Right renal pelvis (tissue), 4 donors: ENCODE measurements around the gene ZBTB24. TPM values are rescaled to one million over a fixed set of nuclear protein-coding genes. Genes with fewer than 3 reads are reported as not detected.
A peak's percentile ranks its signal among the peaks of the same experiment; 100 is the strongest.

ENCODE experiments used
- DNase-seq, 4 donors: peaks; one replicate each; pipeline ENCODE4 v3.0.0-alpha.2; 2013; ENCODE audit warnings: low read depth in 4 of 4, low spot score in 3 of 4, missing footprints in 1 of 4
- polyA plus RNA-seq, 4 donors: library from polyadenylated mRNA; unstranded; fragments of 120-200 nt; gene quantifications; one replicate each; pipeline ENCODE4 v1.2.1, GENCODE V29; 2013; ENCODE audit not compliant: insufficient read length in 4 of 4

Gene ZBTB24
- polyA plus RNA-seq, 4 donors, result 14.6 to 17.9 (median 15.6) TPM

GRCh38 chr6:109434456-109434855 lies 48.6 kb downstream of the ZBTB24 start:
- DNase-seq, result no peak

- no peak for DNase-seq
Observed at GRCh38 chr6:109429496-109429895, 53.5 kb downstream of the ZBTB24 start.

- DNase-seq, result peak in 2 of 4 donors; percentile 8 to 19
Observed at GRCh38 chr6:109428889-109429477, 54.0 kb downstream of the ZBTB24 start.

- no peak for DNase-seq
Observed at GRCh38 chr6:109424946-109425345, 58.1 kb downstream of the ZBTB24 start.

GRCh38 chr6:109421184-109421583 lies 61.8 kb downstream of the ZBTB24 start:
- DNase-seq, result no peak

- peak in 2 of 4 donors; percentile 19 to 33 for DNase-seq
Observed at GRCh38 chr6:109420751-109421150, 62.3 kb downstream of the ZBTB24 start.

GRCh38 chr6:109417646-109418045 lies 65.4 kb downstream of the ZBTB24 start:
- no peak for DNase-seq

Other genes with a start within 250 kb of the ZBTB24 start
- gene CD164, start 100.8 kb downstream of the ZBTB24 start, polyA plus RNA-seq, result 100 to 1,000 TPM; 507 to 667 (median 601) TPM
- gene PPIL6, start 42.6 kb downstream of the ZBTB24 start, polyA plus RNA-seq, result 10 to 100 TPM; 16.6 to 21.7 (median 18.9) TPM
- gene SMPD2, start 42.5 kb downstream of the ZBTB24 start, polyA plus RNA-seq, result 10 to 100 TPM; 10.1 to 16.0 (median 14.1) TPM
- gene MICAL1, start 27.4 kb downstream of the ZBTB24 start, polyA plus RNA-seq, result 10 to 100 TPM; 20.0 to 31.2 (median 26.7) TPM
- gene AK9, start 208.0 kb upstream of the ZBTB24 start, polyA plus RNA-seq, result 10 to 100 TPM; 12.0 to 14.5 (median 13.6) TPM
- gene FIG4, start 208.1 kb upstream of the ZBTB24 start, polyA plus RNA-seq, result 10 to 100 TPM; 24.8 to 28.2 (median 27.4) TPM